Subcutaneous abdominal adipose tissue (tissue), 5 donors: Measurements from ENCODE around the gene NOL4L.

Experiments
- H3K27ac ChIP-seq: one replicate; pipeline ENCODE4 v1.7.0; 2013; ENCODE audit warnings: low read depth, mild to moderate bottlenecking, inconsistent platforms, low read length, moderate library complexity
- H3K27me3 ChIP-seq, 5 donors: one replicate each; pipeline ENCODE4 v1.7.0; 2013; ENCODE audit warnings: low read length in 5 of 5, inconsistent platforms in 1 of 5; ENCODE audit not compliant: control insufficient read depth in 5 of 5, insufficient read depth in 4 of 5
- H3K36me3 ChIP-seq, 5 donors: one replicate each; pipeline ENCODE4 v1.7.0; 2013; ENCODE audit warnings: low read length in 5 of 5; ENCODE audit not compliant: control insufficient read depth in 5 of 5, insufficient read depth in 5 of 5
- H3K4me1 ChIP-seq, 5 donors: one replicate each; pipeline ENCODE4 v1.7.0; 2013; ENCODE audit warnings: low read length in 5 of 5, mild to moderate bottlenecking in 3 of 5, moderate library complexity in 1 of 5; ENCODE audit not compliant: control insufficient read depth in 5 of 5, insufficient read depth in 5 of 5
- H3K4me3 ChIP-seq, 5 donors: one replicate each; pipeline ENCODE4 v1.7.0; 2013; ENCODE audit warnings: low read length in 5 of 5, low read depth in 1 of 5
- H3K9ac ChIP-seq, 5 donors: one replicate each; pipeline ENCODE4 v1.7.0; 2013; ENCODE audit warnings: low read length in 5 of 5, mild to moderate bottlenecking in 4 of 5, moderate library complexity in 3 of 5
- H3K9me3 ChIP-seq, 5 donors: one replicate each; pipeline ENCODE4 v1.7.0; 2013; ENCODE audit warnings: low read length in 5 of 5; ENCODE audit not compliant: control insufficient read depth in 5 of 5
- donor health status: healthy.
- donor health status: healthy.
- donor health status: healthy.
- donor health status: healthy.
- donor health status: healthy.

The NOL4L gene

DNA sequence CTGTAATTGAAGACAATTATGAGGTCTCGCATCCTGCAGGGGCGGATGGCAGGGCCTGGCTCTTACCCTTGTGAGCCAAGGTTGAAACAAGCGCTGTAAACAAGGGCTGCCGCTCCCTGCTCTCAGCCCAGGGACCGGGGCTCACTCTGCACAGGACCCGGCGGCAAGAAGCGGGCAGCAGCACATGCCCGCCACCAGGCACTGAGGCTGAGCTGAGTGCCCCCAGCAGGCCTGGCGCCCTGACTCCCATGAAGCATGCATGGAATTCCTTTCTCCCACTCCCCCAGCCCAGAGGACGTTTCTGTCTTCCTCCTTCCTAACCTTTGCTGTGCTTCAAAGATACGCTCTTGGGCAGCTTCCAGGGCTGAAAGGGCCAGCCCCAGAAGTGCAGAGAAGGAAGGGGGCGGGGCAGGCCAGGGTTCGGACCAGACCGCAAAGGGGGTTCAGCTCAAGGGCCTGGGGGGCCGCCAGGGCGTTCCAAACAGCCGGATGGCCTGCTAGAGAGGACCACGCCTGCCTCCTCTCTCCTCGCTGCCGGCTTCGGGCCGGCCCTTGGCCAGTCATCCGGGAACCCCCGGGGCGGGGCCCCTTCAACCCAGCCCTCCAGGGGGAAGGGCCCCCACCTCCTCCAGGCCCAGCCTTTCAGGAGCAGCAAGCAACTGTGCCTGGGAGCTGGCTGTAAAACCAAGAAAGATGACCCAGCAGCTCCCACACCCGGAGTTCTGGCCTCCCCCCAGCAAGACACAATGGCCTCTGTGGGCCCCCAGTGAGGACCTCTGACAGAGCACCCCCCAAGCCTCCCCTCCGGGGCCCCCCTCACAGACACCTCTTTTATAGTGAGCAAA, 109.9 kb downstream of the NOL4L start:
- H3K4me3 ChIP-seq: peak overlapping the region; percentile 45 to 59 (median 58)
- H3K4me1 ChIP-seq: peaks cover 25 to 94% (median 77%) of the 10 kb centered on the region in 5 donors
- peak overlapping the region in 4 of 5 donors; percentile 59 to 72 (median 67) for H3K9ac ChIP-seq
- H3K9me3 ChIP-seq: no peaks in the 10 kb centered on the region
- H3K36me3 ChIP-seq: peaks cover 0 to 15% (median 4%) of the 10 kb centered on the region in 5 donors
- H3K27me3 ChIP-seq: no peaks in the 10 kb centered on the region
- peak overlapping the region; percentile 84 for H3K27ac ChIP-seq

DNA sequence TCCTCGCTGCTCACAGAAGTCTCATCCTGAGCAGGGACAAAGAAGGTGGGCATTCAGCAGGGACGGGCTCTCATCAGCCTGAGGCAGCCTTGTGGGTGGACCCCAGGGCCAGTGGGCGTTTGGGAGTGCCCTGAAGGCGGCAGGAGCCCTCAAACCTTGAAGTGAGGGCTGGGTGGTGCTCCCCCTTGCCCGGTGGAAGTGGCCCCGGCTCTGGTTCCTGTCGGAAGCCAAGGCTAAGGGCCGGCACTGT, 110.5 kb downstream of the NOL4L start:
- H3K9me3 ChIP-seq: no peaks in the 10 kb centered on the region
- H3K4me1 ChIP-seq: peaks cover 23 to 94% (median 73%) of the 10 kb centered on the region in 5 donors
- H3K27me3 ChIP-seq: no peaks in the 10 kb centered on the region
- H3K4me3 ChIP-seq: peak overlapping the region in 4 of 5 donors; percentile 54 to 59 (median 58)
- H3K27ac ChIP-seq: peak overlapping the region; percentile 84
- H3K36me3 ChIP-seq: peaks cover 0 to 15% (median 4%) of the 10 kb centered on the region in 5 donors
- H3K9ac ChIP-seq: peak overlapping the region in 4 of 5 donors; percentile 59 to 72 (median 66)

DNA sequence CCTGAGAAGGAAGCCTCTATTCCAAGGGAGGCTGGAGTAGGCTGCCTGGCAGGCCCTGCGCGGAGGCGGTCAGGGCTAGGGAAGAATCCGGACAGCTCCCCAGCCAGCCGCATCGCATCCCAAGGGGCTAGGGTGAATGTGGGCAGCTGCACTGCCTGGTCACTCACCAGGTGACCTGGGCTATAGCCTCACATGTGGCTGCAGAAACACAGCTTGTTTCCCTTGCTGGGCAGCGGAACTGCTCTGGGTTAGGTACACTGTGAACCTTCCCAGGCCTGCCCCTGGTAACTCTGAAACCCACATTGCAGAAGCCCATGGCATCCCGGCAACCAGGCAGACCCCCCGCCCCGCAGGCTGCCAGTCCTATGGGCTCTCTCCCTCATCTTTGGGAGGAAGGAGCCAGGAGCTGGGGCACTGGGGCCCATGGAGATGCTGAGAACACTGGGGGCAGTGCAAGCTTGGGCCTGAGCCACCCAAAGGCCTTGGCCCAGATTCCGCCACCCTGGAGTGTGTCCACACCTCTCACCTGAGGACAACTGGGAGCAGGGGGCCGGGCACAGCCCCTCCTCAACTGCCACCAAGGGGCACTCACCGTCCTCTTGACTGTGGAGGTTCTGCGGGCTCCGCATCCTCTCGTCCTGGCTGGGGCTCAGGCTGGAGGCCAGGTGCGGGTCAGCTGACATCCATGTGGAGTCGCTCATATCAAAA, 111.0 kb downstream of the NOL4L start:
- H3K36me3 ChIP-seq: peaks cover 0 to 15% (median 4%) of the 10 kb centered on the region in 5 donors
- H3K4me3 ChIP-seq: peak overlapping the region; percentile 48 to 59 (median 58)
- no peaks in the 10 kb centered on the region for H3K27me3 ChIP-seq
- H3K4me1 ChIP-seq: peaks cover 23 to 94% (median 73%) of the 10 kb centered on the region in 5 donors
- H3K27ac ChIP-seq: peak overlapping the region; percentile 84
- peak overlapping the region in 4 of 5 donors; percentile 59 to 72 (median 66) for H3K9ac ChIP-seq
- H3K9me3 ChIP-seq: no peaks in the 10 kb centered on the region

DNA sequence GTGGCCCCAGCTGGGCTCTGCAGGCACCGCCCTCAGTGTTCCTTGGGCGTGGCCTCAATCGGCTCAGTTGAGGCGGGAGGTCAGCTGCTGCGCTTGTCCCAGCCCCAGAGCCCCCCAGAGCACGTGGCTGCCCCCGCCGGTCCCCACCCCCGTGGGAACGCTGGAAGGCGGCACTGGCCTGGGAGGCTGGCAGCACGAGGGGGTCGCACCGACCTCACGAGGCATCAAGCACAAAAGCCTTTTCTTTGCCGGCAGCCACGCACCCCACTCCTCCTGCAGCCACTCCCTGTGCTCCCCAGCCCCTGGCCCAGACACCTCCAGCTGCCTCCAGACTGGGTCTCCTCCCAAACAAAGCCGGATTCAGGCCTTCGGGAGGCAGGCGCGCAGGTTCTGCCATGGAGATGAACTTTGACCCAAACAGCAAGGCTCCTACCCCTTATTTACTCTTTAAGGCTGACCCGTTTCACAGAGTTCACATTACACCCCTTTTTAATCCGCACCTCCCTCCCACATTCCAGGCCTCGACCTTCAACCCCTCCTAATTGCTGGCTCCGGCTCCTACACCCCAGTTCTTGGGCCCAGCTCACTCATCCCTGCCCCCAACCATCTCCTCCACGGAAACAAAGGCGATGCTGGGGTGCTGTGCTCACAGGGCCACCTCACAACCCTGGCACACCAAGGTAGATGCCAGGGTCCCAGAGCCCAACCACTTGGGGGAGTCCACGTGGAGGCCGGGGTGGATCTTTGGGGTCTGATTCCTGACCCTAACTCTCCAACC, 111.7 kb downstream of the NOL4L start:
- H3K9ac ChIP-seq: peak overlapping the region in 4 of 5 donors; percentile 21 to 72 (median 62)
- peak overlapping the region; percentile 84 for H3K27ac ChIP-seq
- peak overlapping the region; percentile 42 to 60 (median 58) for H3K4me3 ChIP-seq
- H3K9me3 ChIP-seq: no peaks in the 10 kb centered on the region
- H3K36me3 ChIP-seq: peaks cover 0 to 15% (median 4%) of the 10 kb centered on the region in 5 donors
- peaks cover 23 to 96% (median 76%) of the 10 kb centered on the region in 5 donors for H3K4me1 ChIP-seq
- H3K27me3 ChIP-seq: no peaks in the 10 kb centered on the region

DNA sequence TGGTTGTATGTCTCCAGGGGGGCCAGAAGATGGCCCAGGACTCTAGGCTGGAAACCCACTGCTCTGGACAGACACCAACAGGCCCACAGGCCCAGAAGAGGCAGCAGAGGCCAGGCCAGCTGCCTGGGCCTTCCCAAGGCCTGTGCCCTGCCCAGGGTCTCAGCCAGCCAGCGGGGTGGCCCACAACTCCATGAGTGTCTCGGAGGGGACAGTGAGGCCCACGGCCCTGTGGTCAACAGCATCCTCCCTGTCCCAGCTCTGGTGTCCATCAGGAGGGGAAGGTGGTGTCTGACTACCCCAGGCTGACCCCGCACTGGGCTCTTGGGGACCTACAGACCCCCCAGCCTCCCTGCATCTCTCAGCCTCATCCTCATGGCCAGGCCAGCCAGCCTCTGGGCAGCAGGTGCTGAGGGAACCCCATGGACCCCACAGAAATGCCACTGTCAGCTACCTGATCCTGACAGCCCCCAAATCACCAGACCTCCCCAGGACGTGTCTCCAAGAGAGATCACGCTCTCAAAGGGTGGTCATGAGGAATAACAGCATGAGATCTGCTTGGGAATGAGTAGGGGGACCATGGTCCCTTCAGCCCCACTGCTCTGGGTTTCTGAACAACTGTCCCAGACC, 112.4 kb downstream of the NOL4L start:
- no peaks in the 10 kb centered on the region for H3K9me3 ChIP-seq
- peak overlapping the region in 3 of 5 donors; percentile 58 to 59 (median 58) for H3K4me3 ChIP-seq
- H3K27ac ChIP-seq: peak overlapping the region; percentile 84
- H3K4me1 ChIP-seq: peaks cover 23 to 98% (median 79%) of the 10 kb centered on the region in 5 donors
- H3K9ac ChIP-seq: peak overlapping the region in 2 of 5 donors; percentile 71 to 72
- H3K27me3 ChIP-seq: no peaks in the 10 kb centered on the region
- peaks cover 0 to 15% (median 4%) of the 10 kb centered on the region in 5 donors for H3K36me3 ChIP-seq

DNA sequence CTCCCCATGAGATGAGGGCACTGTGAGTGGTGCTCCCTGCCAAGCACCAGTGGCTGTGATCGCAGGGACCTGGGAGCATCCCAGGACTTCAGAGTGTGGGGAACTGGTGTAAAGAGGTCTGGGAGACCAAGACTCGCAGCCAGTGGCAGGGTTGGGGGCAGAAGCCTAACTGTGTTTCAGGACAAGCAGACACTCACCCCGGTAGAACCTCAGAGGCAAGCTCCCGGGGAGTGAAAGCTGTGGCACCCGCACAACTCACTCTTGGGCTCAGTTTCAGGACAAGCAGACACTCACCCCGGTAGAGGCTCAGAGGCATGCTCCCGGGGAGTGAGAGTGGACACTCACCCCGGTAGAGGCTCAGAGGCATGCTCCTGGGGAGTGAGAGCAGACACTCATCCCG, 114.2 kb downstream of the NOL4L start:
- no peaks in the 10 kb centered on the region for H3K9me3 ChIP-seq
- peak overlapping the region; percentile 77 for H3K27ac ChIP-seq
- peaks cover 0 to 15% (median 4%) of the 10 kb centered on the region in 5 donors for H3K36me3 ChIP-seq
- peak overlapping the region in 4 of 5 donors; percentile 15 to 63 (median 46) for H3K9ac ChIP-seq
- peaks cover 17 to 98% (median 74%) of the 10 kb centered on the region in 5 donors for H3K4me1 ChIP-seq
- no peaks in the 10 kb centered on the region for H3K27me3 ChIP-seq
- H3K4me3 ChIP-seq: peak overlapping the region in 1 of 5 donors; percentile 26

DNA sequence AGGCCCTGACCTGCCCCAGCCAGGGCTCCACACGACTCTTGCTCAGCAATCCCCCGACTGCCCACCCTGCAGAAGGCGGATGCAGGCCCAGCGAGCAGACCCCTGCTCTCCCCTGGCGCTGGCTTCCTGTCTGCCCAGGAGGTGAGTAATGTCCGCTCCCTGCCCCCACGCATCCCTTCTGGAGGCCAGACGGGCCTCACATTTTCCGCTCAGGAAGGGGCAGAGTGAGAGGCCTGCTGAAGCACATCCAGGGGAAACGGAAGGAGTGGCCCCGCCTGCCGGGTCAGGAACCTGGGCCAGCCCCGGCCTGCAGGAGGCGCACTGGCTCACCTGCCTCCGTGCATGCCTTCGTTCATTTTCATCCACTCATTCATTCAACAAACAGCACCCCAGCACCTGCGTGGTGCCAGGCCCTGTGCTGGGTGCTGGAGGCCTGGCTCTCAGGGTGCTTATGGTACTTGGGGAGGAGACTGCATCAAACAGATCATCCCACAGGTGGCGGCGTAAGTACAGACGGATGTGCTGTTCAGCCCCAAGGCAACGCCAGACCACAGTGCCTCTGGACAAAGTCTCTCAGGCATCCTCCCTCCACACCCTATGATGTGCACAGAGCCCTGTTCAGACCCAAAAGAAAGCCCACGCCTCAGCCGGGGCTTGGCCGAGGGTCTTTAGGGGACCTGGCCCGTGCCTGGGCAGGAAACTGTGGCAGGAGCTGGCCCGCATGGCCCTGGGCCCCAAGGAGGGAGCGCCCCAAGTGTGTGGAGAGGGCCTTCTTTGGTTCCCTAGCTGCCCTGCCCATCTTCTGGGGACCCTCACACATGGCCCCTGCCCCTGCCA, 114.9 kb downstream of the NOL4L start:
- H3K27me3 ChIP-seq: no peaks in the 10 kb centered on the region
- H3K36me3 ChIP-seq: peaks cover 0 to 15% (median 4%) of the 10 kb centered on the region in 5 donors
- H3K4me1 ChIP-seq: peaks cover 12 to 98% (median 73%) of the 10 kb centered on the region in 5 donors
- no peaks in the 10 kb centered on the region for H3K9me3 ChIP-seq
- peak overlapping the region in 4 of 5 donors; percentile 15 to 64 (median 47) for H3K9ac ChIP-seq
- H3K27ac ChIP-seq: peak overlapping the region; percentile 77
- H3K4me3 ChIP-seq: peak overlapping the region in 1 of 5 donors; percentile 26

DNA sequence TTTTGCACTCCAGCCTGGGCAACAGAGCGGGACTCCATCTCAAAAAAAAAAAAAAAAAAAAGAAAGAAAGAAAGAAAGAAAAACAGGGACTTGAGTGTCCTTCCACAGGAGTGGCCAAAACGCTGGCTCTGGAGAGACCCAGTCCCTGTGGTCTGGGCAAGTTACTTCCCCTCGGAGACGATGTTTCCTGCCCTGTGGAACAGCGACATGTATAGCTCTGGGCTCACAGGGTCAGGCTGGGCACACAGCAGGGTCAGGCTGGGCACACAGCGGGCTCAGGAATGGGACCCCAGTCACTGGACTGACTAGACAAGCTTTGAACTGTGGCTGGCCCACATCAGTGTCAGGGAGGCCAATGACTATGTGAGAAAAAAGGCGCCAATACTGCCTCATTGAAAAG, 116.3 kb downstream of the NOL4L start:
- Histone ChIP-seq H3K4me3 (no peak overlapping the region), H3K27me3 (no peaks in the 10 kb centered on the region), H3K9me3 (no peaks in the 10 kb centered on the region), H3K36me3 (peaks cover 0 to 15% (median 6%) of the 10 kb centered on the region in 5 donors), H3K4me1 (peaks cover 8 to 98% (median 73%) of the 10 kb centered on the region in 5 donors), H3K27ac (peak overlapping the region; percentile 70), H3K9ac (peak overlapping the region in 1 of 5 donors; percentile 53)

DNA sequence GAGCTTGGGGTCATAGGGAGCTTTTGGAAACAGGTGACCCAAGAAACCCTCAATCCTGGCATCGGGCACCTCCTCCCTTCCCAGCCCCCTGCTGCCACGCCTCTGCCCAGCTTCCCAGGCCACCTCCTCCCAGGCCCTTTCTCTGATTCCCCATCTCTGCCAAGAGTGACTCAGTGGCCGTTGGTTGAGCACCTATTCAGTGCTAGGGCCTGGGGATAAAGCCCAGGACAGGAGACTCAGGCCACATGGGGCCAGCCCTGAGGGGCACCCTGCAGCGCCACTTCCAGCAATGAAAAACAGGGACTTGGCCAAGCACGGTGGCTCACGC, 116.9 kb downstream of the NOL4L start:
- peaks cover 0 to 15% (median 7%) of the 10 kb centered on the region in 5 donors for H3K36me3 ChIP-seq
- H3K27ac ChIP-seq: peak overlapping the region; percentile 70
- H3K9ac ChIP-seq: peak overlapping the region in 2 of 5 donors; percentile 8 to 35
- peaks cover 7 to 98% (median 73%) of the 10 kb centered on the region in 5 donors for H3K4me1 ChIP-seq
- no peaks in the 10 kb centered on the region for H3K27me3 ChIP-seq
- H3K4me3 ChIP-seq: no peak overlapping the region
- no peaks in the 10 kb centered on the region for H3K9me3 ChIP-seq
